ENCODE measurements around the gene ENHO.

Gene ENHO

GRCh38 chr9:34512131-34513078 is 10.4 kb downstream of the ENHO start:
- TF ChIP-seq CTCF (conservative IDR thresholded peaks at IDR 0.05; ENCODE audit: low read depth): no peak
- CTCF ChIA-PET: interaction anchor here (0.6 to 1.8 kb wide), 3 partner anchors 12 to 109 kb away, joined by 3 to 6 read pairs (median 4); no protein-coding TSS in a partner anchor
- POLR2A ChIA-PET (ENCODE audit: low non-redundant PET): no interaction called here
- no peak overlapping the region for H3K27ac ChIP-seq
- no peak for DNase-seq (ENCODE audit: low spot score)

GRCh38 chr9:34510497-34511468 is 12.0 kb downstream of the ENHO start:
- no peak for TF ChIP-seq CTCF (conservative IDR thresholded peaks at IDR 0.05; ENCODE audit: low read depth)
- CTCF ChIA-PET: interaction anchor here (0.5 to 1.8 kb wide), 2 partner anchors 10 to 11 kb away, joined by 4 to 6 read pairs; no protein-coding TSS in a partner anchor
- H3K27ac ChIP-seq: no peak overlapping the region

GRCh38 chr9:34508951-34509350 is 13.8 kb downstream of the ENHO start:
- CTCF ChIA-PET: interaction anchor here (0.6 kb wide), 1 partner anchor 73 kb away, joined by 4 read pairs; no protein-coding TSS in a partner anchor
- DNase-seq (ENCODE audit: low spot score): no peak
- no peak for TF ChIP-seq CTCF (conservative IDR thresholded peaks at IDR 0.05; ENCODE audit: low read depth)
- POLR2A ChIA-PET (ENCODE audit: low non-redundant PET): no interaction called here
- H3K27ac ChIP-seq: no peak overlapping the region

More at GRCh38 chr9:34510497-34511468, 12.0 kb downstream of the ENHO start:
- DNase-seq (ENCODE audit: low spot score): no peak
- POLR2A ChIA-PET (ENCODE audit: low non-redundant PET): no interaction called here

GRCh38 chr9:34508463-34508862 is 14.3 kb downstream of the ENHO start:
- H3K27ac ChIP-seq: no peak overlapping the region
- no peak for TF ChIP-seq CTCF (conservative IDR thresholded peaks at IDR 0.05; ENCODE audit: low read depth)
- DNase-seq (ENCODE audit: low spot score): no peak
- ChIA-PET POLR2A (ENCODE audit: low non-redundant PET) (no interaction called here), CTCF (no interaction called here)

- POLR2A ChIA-PET (ENCODE audit: low non-redundant PET): no interaction called here
- CTCF ChIA-PET: no interaction called here
- no peak for TF ChIP-seq CTCF (conservative IDR thresholded peaks at IDR 0.05; ENCODE audit: low read depth)
- no peak for DNase-seq (ENCODE audit: low spot score)
- H3K27ac ChIP-seq: no peak overlapping the region
Observed at GRCh38 chr9:34507966-34508365, 14.8 kb downstream of the ENHO start.

GRCh38 chr9:34507556-34507955 is 15.2 kb downstream of the ENHO start:
- POLR2A ChIA-PET (ENCODE audit: low non-redundant PET): no interaction called here

More at GRCh38 chr9:34507556-34507955, 15.2 kb downstream of the ENHO start:
- TF ChIP-seq CTCF (conservative IDR thresholded peaks at IDR 0.05; ENCODE audit: low read depth): no peak
- CTCF ChIA-PET: interaction anchor here (0.5 to 0.7 kb wide), 2 partner anchors 103 to 107 kb away, joined by 3 to 5 read pairs; no protein-coding TSS in a partner anchor
- H3K27ac ChIP-seq: no peak overlapping the region
- DNase-seq (ENCODE audit: low spot score): no peak

Data from RWPE1 (cell line).